CD14-positive monocyte (primary cell): ENCODE data around the gene ASCC1. TPM values are rescaled to one million over a fixed set of nuclear protein-coding genes. Genes with fewer than 3 reads are reported as not detected.

Experiments
- DNase-seq, 3 donors: peaks; one replicate each; pipeline ENCODE4 v3.0.0-alpha.2; 2011 to 2022
- H2AFZ ChIP-seq: 2 replicates; pipeline ENCODE4 v1.6.0; 2012; ENCODE audit warnings: mild to moderate bottlenecking, low read depth, low read length, inconsistent platforms; ENCODE audit not compliant: insufficient read depth, poor library complexity, severe bottlenecking
- H3K27ac ChIP-seq, 2 donors: 1 replicate in 1 of 2; 2 replicates in 1 of 2; pipeline ENCODE4 v1.5.1; 2012 to 2013; ENCODE audit warnings: low read length in 2 of 2, control low read depth in 1 of 2, inconsistent platforms in 1 of 2, low read depth in 1 of 2, mild to moderate bottlenecking in 1 of 2
- H3K27me3 ChIP-seq, 2 donors: one replicate each; pipeline versions ENCODE4 v1.6.0 to v1.6.1; 2011 to 2013; ENCODE audit warnings: low read length in 2 of 2; ENCODE audit not compliant: control insufficient read depth in 2 of 2, insufficient read depth in 2 of 2
- H3K36me3 ChIP-seq, 2 donors: replicated peaks in 1 of 2; 1 replicate in 1 of 2; 2 replicates in 1 of 2; pipeline versions ENCODE4 v1.5.1 to v1.6.1; 2012 to 2013; ENCODE audit warnings: low read length in 2 of 2, control low read depth in 1 of 2, inconsistent platforms in 1 of 2, mild to moderate bottlenecking in 1 of 2; ENCODE audit not compliant: insufficient read depth in 2 of 2, control insufficient read depth in 1 of 2
- H3K4me1 ChIP-seq, 2 donors: 1 replicate in 1 of 2; 2 replicates in 1 of 2; pipeline versions ENCODE4 v1.5.1 to v1.6.1; 2012 to 2013; ENCODE audit warnings: low read length in 2 of 2, control low read depth in 1 of 2, inconsistent platforms in 1 of 2, mild to moderate bottlenecking in 1 of 2, moderate library complexity in 1 of 2; ENCODE audit not compliant: insufficient read depth in 2 of 2, control insufficient read depth in 1 of 2
- H3K4me2 ChIP-seq: replicated peaks from 2 replicates; pipeline ENCODE3; 2012; ENCODE audit warnings: low read length, moderate library complexity, mild to moderate bottlenecking; ENCODE audit not compliant: poor library complexity, severe bottlenecking; ENCODE audit errors: extremely low read depth
- H3K4me3 ChIP-seq, 3 experiments: fragments of 200-600 bp in 1 of 3; sonication (generic) in 1 of 3; replicated peaks in 1 of 3; 1 replicate in 2 of 3; 2 replicates in 1 of 3; pipeline ENCODE4 v1.5.1; 2011 to 2013; ENCODE audit warnings: low read length in 3 of 3, mild to moderate bottlenecking in 3 of 3, control low read depth in 2 of 3, low read depth in 2 of 3, inconsistent platforms in 1 of 3, moderate library complexity in 1 of 3
- H3K79me2 ChIP-seq: 2 replicates; pipeline ENCODE4 v1.6.0; 2012; ENCODE audit warnings: mild to moderate bottlenecking, control low read depth, inconsistent platforms, low read length, moderate library complexity; ENCODE audit not compliant: insufficient read depth
- H3K9ac ChIP-seq: 2 replicates; pipeline ENCODE4 v1.6.0; 2017; ENCODE audit warnings: low read length, mild to moderate bottlenecking; ENCODE audit not compliant: insufficient read depth, poor library complexity, severe bottlenecking
- H3K9me3 ChIP-seq, 2 donors: replicated peaks in 1 of 2; 1 replicate in 1 of 2; 2 replicates in 1 of 2; pipeline versions ENCODE4 v1.5.1 to v1.6.1; 2012 to 2013; ENCODE audit warnings: low read length in 2 of 2, control low read depth in 1 of 2; ENCODE audit not compliant: control insufficient read depth in 1 of 2, insufficient read depth in 1 of 2
- H4K20me1 ChIP-seq: 2 replicates; pipeline ENCODE4 v1.6.0; 2012; ENCODE audit warnings: mild to moderate bottlenecking, low read length, control low read depth, moderate library complexity; ENCODE audit not compliant: insufficient read depth
- H3K27ac Mint-ChIP-seq, 7 donors: one replicate each; pipeline ENCODE4 v1.8.0; 2020; ENCODE audit warnings: mild to moderate bottlenecking in 7 of 7, mixed read lengths in 7 of 7, moderate library complexity in 6 of 7, inconsistent platforms in 2 of 7
- H3K27me3 Mint-ChIP-seq, 3 donors: one replicate each; pipeline ENCODE4 v1.8.0; 2021 to 2022; ENCODE audit warnings: low read depth in 3 of 3, mild to moderate bottlenecking in 3 of 3, mixed read lengths in 3 of 3, moderate library complexity in 3 of 3, inconsistent platforms in 1 of 3
- H3K36me3 Mint-ChIP-seq, 2 donors: one replicate each; pipeline ENCODE4 v1.8.0; 2020; ENCODE audit warnings: mixed read lengths in 2 of 2, inconsistent platforms in 1 of 2, mild to moderate bottlenecking in 1 of 2
- H3K4me1 Mint-ChIP-seq: one replicate; pipeline ENCODE4 v1.8.0; 2020; ENCODE audit warnings: mild to moderate bottlenecking, mixed read lengths
- H3K4me3 Mint-ChIP-seq, 2 donors: one replicate each; pipeline ENCODE4 v1.8.0; 2020; ENCODE audit warnings: mild to moderate bottlenecking in 2 of 2, mixed read lengths in 2 of 2, moderate library complexity in 1 of 2
- H3K9me3 Mint-ChIP-seq, 7 donors: one replicate each; pipeline ENCODE4 v1.8.0; 2020 to 2022; ENCODE audit warnings: mixed read lengths in 7 of 7, mild to moderate bottlenecking in 6 of 7, moderate library complexity in 6 of 7, inconsistent platforms in 2 of 7
- WGBS: methylation state at CpG from one replicate; pipeline ENCODE4 v1.1.5; 2013; ENCODE audit warnings: missing lambda C conversion rate; ENCODE audit not compliant: insufficient coverage; 5-methylcytosine and 5-hydroxymethylcytosine counted together
- intact Hi-C, 2 donors: fragments of 100-400 bp; cut with micrococcal nuclease; formaldehyde crosslinking; loops; one replicate each; pipeline versions ENCODE4 v1.15.0 to v1.15.1; 2023
- polyA plus RNA-seq, 3 donors: library from polyadenylated mRNA; depleted of rRNA in 1 of 3; unstranded in 2 of 3; stranded (reverse) in 1 of 3; fragments of 300-500 nt in 2 of 3; fragments of >200 nt in 1 of 3; fragmentation: Illumina TruSeq in 2 of 3; gene quantifications; 1 replicate in 2 of 3; 2 replicates in 1 of 3; pipeline ENCODE4 v1.2.3, GENCODE V29; 2012 to 2021
- TF ChIP-seq, protein P1 (sequence below): fragments of 200-600 bp; IDR thresholded peaks from one replicate; pipeline ENCODE4 v1.8.0; 2022; ENCODE audit warnings: antibody characterized with exemption, mild to moderate bottlenecking

ASCC1 gene
- polyA plus RNA-seq, 3 donors = 8.2 to 20.9 (median 17.9) TPM

DNA sequence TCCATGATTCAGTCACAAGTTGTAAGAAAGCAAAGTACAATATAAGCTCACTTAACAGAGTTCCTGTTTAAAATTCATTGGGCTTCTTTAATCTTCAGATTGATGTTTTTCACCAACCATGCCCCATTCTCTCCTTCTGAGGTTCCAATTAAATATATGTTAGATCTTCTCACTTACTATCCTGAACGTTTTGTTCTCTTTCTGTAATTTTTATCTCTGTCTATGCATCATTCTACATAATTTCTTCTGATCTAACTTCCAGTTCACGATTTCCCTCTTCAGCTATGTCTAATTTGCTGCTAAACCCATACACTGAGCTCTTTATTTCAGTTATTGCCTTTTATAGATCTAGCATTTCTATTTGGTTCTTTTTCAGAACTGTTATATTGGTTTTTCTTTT is 99.7 kb downstream of the ASCC1 start:
- no peaks in the 10 kb centered on the region for H4K20me1 ChIP-seq
- Mint-ChIP-seq H3K4me3 (no peak overlapping the region), H3K27me3 (peaks cover 0 to 1% (median 0%) of the 10 kb centered on the region in 3 donors), H3K9me3 (peaks cover 0 to 6% (median 5%) of the 10 kb centered on the region in 7 donors), H3K36me3 (peaks cover 37 to 39% of the 10 kb centered on the region in 2 donors), H3K27ac (no peak overlapping the region), H3K4me1 (no peaks in the 10 kb centered on the region)
- peaks cover 4 to 8% of the 10 kb centered on the region in 2 donors for H3K36me3 ChIP-seq
- no peaks in the 10 kb centered on the region for H3K27me3 ChIP-seq
- 100% methylated on average over 1 of the region's 2 CpGs for WGBS
- TF ChIP-seq, protein P1, sequence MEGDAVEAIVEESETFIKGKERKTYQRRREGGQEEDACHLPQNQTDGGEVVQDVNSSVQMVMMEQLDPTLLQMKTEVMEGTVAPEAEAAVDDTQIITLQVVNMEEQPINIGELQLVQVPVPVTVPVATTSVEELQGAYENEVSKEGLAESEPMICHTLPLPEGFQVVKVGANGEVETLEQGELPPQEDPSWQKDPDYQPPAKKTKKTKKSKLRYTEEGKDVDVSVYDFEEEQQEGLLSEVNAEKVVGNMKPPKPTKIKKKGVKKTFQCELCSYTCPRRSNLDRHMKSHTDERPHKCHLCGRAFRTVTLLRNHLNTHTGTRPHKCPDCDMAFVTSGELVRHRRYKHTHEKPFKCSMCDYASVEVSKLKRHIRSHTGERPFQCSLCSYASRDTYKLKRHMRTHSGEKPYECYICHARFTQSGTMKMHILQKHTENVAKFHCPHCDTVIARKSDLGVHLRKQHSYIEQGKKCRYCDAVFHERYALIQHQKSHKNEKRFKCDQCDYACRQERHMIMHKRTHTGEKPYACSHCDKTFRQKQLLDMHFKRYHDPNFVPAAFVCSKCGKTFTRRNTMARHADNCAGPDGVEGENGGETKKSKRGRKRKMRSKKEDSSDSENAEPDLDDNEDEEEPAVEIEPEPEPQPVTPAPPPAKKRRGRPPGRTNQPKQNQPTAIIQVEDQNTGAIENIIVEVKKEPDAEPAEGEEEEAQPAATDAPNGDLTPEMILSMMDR = no peak
- H3K4me2 ChIP-seq = no peak overlapping the region
- no peak overlapping the region for H2AFZ ChIP-seq
- H3K9me3 ChIP-seq = peaks cover 0 to 4% of the 10 kb centered on the region in 2 donors
- H3K4me3 ChIP-seq = no peak overlapping the region
- intact Hi-C loops = no loop called here
- H3K79me2 ChIP-seq = no peaks in the 10 kb centered on the region
- no peak overlapping the region for H3K27ac ChIP-seq
- no peak for DNase-seq
- H3K4me1 ChIP-seq = no peaks in the 10 kb centered on the region
- no peak overlapping the region for H3K9ac ChIP-seq

DNA sequence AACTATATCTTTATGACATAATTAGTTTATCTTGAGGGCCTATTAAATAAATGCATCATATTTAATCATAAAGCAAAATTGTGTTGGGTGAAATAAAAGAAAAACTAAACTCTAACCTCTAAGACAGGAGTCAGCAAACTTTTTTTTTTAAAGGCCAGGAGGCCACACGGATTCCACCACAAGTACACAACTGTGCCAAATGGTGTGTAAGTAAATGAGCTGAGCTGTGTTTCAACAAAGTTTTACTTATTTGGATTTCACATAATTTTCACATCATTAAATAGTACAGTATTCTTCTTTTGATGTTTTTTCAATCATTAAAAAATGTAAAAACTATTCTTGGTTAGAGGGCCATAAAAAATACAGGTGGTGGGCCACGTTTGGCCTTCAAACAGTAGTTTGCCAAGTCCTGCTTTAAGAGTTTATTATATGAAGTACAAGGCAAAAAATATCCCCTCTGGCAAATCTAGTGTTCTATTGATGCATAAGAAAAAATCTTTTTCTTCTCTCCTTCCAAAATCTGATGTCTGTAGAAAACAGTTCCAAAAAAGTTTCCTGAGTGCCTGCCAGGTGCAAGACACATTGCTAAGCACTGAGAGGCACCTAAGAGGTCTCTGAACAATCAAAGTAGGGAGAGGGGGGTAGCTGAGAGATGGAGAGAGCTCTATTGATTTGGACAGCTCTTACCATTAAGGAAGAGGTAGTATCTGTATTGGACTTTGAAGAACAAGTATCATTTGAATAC is 101.2 kb downstream of the ASCC1 start:
- Histone ChIP-seq H3K79me2 (no peaks in the 10 kb centered on the region), H3K4me3 (no peak overlapping the region), H3K4me2 (no peak overlapping the region), H3K4me1 (no peaks in the 10 kb centered on the region), H4K20me1 (no peaks in the 10 kb centered on the region), H3K9ac (no peak overlapping the region), H3K27me3 (no peaks in the 10 kb centered on the region), H2AFZ (no peak overlapping the region), H3K9me3 (peaks cover 0 to 4% of the 10 kb centered on the region in 2 donors), H3K27ac (no peak overlapping the region), H3K36me3 (peaks cover 4 to 8% of the 10 kb centered on the region in 2 donors)
- Mint-ChIP-seq H3K9me3 (peaks cover 0 to 6% (median 5%) of the 10 kb centered on the region in 7 donors), H3K4me1 (no peaks in the 10 kb centered on the region), H3K4me3 (no peak overlapping the region), H3K36me3 (peaks cover 34 to 42% of the 10 kb centered on the region in 2 donors), H3K27ac (no peak overlapping the region), H3K27me3 (no peaks in the 10 kb centered on the region)
- TF ChIP-seq, protein P1 = no peak
- intact Hi-C loops = no loop called here
- no CpG with 5 or more reads among the region's 2 CpGs for WGBS
- DNase-seq = no peak
